Psoas muscle (tissue), 8 donors: ENCODE measurements around the gene DZIP1. TPM values are rescaled to one million over a fixed set of nuclear protein-coding genes. Genes with fewer than 3 reads are reported as not detected.

Experiments used
- ATAC-seq, 4 donors: fragments of 200-7000 bp; cut with Tn5 transposase; one replicate each; pipeline ENCODE4 v1.9.1; 2020; ENCODE audit warnings: moderate library complexity in 3 of 4, mild to moderate bottlenecking in 2 of 4
- DNase-seq, 2 donors: peaks; one replicate each; pipeline ENCODE4 v3.0.0-alpha.2; 2020
- H3K27ac ChIP-seq: fragments of 200-600 bp; one replicate; pipeline ENCODE4 v1.8.0; 2022
- H3K27me3 ChIP-seq, 3 donors: fragments of 200-600 bp in 1 of 3; one replicate each; pipeline versions ENCODE4 v1.6.1 to v1.8.0; 2013 to 2022; ENCODE audit warnings: low read length in 2 of 3, mild to moderate bottlenecking in 2 of 3, moderate library complexity in 1 of 3; ENCODE audit not compliant: insufficient read depth in 3 of 3
- H3K36me3 ChIP-seq, 2 donors: fragments of 200-600 bp in 1 of 2; one replicate each; pipeline versions ENCODE4 v1.6.1 to v1.8.0; 2013 to 2022; ENCODE audit warnings: low read depth in 1 of 2, mild to moderate bottlenecking in 1 of 2, moderate library complexity in 1 of 2; ENCODE audit not compliant: insufficient read depth in 1 of 2
- H3K4me1 ChIP-seq: fragments of 200-600 bp; one replicate; pipeline ENCODE4 v1.8.0; 2022
- H3K4me3 ChIP-seq: fragments of 200-600 bp; one replicate; pipeline ENCODE4 v1.8.0; 2022; ENCODE audit warnings: mild to moderate bottlenecking
- H3K9me3 ChIP-seq: fragments of 200-600 bp; one replicate; pipeline ENCODE4 v1.8.0; 2022
- WGBS, 3 donors: extraction: QIAGEN DNeasy Blood & Tissue Kit; methylation state at CpG; one replicate each; pipeline versions ENCODE4 v1.1.6 to v1.1.7; 2013; 5-methylcytosine and 5-hydroxymethylcytosine counted together
- intact Hi-C, 2 donors: fragments of 100-400 bp; cut with DNase I; formaldehyde crosslinking; loops; one replicate each; pipeline versions ENCODE4 v1.11.0 to v1.14.2; 2022
- polyA plus RNA-seq, 3 donors: library from polyadenylated mRNA; stranded (reverse); fragments of 200-250 nt; gene quantifications; one replicate each; pipeline ENCODE4 v1.2.3, GENCODE V29; 2013
- total RNA-seq, 4 donors: library from RNA; stranded (reverse); fragmentation: NEBNext Ultra II Directional in 2 of 4; extraction: Animal tissue kit (Norgen Biotek cat#: 25700) in 2 of 4; gene quantifications; one replicate each; pipeline versions ENCODE4 v1.2.1 to v1.2.4, GENCODE V29; 2021 to 2023
- TF ChIP-seq, protein P1 (sequence below): fragments of 200-600 bp; IDR thresholded peaks from one replicate; pipeline ENCODE4 v1.8.0; 2022; ENCODE audit warnings: antibody characterized with exemption
- donor health status: healthy with polysubstance abuse.
- donor health status: DM: no; HTN: no; CAD: no; lungs with moderate emphysema.
- donor health status: Bipolar disorder and iron deficiency.
- donor health status: healthy.
- donor health status: DM: yes; HTN: yes; CAD: no.
- donor health status: DM: no; HTN: no; CAD: no.
- donor health status: DM: no; HTN: no; CAD: no.
- donor health status: DM: yes; HTN: yes; CAD: no.

Gene DZIP1
- total and polyA plus RNA-seq, 7 donors, result 0.70 to 2.9 (median 1.8) TPM

DNA sequence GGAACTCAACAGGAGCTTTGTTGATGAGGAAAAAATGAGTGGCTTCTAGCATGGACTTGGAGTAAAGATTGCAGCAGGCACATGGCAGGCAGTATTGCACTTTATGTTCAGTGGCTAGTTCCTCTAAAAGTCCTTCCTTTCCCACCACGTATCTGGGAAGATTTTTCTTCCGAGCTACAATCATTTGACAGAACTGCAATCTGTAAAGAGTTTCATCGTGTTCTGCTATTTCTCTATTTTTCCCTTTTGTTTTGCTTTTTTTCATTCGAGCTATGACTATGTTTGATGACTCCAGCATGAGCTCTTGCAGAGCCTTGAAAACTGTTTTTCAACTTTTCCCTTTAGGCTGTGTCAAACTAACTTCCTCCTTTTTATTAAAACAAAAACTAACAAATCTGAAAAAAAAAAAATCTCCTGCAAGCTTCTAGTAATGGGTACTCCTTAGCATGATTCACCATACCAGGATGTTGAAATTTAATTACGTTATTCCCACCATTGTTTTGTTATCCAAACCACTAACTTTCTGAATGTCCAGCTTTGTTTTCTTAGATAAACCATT, 79.7 kb downstream of the DZIP1 start:
- intact Hi-C loops, result no loop called here
- H3K4me1 ChIP-seq, result no peaks in the 10 kb centered on the region
- no peak overlapping the region for H3K27ac ChIP-seq
- TF ChIP-seq, protein P1, sequence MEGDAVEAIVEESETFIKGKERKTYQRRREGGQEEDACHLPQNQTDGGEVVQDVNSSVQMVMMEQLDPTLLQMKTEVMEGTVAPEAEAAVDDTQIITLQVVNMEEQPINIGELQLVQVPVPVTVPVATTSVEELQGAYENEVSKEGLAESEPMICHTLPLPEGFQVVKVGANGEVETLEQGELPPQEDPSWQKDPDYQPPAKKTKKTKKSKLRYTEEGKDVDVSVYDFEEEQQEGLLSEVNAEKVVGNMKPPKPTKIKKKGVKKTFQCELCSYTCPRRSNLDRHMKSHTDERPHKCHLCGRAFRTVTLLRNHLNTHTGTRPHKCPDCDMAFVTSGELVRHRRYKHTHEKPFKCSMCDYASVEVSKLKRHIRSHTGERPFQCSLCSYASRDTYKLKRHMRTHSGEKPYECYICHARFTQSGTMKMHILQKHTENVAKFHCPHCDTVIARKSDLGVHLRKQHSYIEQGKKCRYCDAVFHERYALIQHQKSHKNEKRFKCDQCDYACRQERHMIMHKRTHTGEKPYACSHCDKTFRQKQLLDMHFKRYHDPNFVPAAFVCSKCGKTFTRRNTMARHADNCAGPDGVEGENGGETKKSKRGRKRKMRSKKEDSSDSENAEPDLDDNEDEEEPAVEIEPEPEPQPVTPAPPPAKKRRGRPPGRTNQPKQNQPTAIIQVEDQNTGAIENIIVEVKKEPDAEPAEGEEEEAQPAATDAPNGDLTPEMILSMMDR, result no peak
- DNase-seq (no peak), ATAC-seq (no peak)
- 61 to 65% (median 62%) methylated on average over 5 of the region's 5 CpGs for WGBS, 3 donors
- no peaks in the 10 kb centered on the region for H3K36me3 ChIP-seq
- no peak overlapping the region for H3K4me3 ChIP-seq
- H3K27me3 ChIP-seq, result no peaks in the 10 kb centered on the region
- H3K9me3 ChIP-seq, result no peaks in the 10 kb centered on the region

- 64 to 69% (median 65%) methylated on average over 3 of the region's 3 CpGs for WGBS, 3 donors
- intact Hi-C loops, result no loop called here
- Histone ChIP-seq H3K4me3 (no peak overlapping the region), H3K4me1 (no peaks in the 10 kb centered on the region), H3K9me3 (no peaks in the 10 kb centered on the region), H3K36me3 (no peaks in the 10 kb centered on the region), H3K27me3 (no peaks in the 10 kb centered on the region), H3K27ac (no peak overlapping the region)
- ATAC-seq, result no peak
- TF ChIP-seq, protein P1, result peak; percentile 20
- no peak for DNase-seq
Observed at GRCh38 chr13:95564091-95564490, 80.4 kb downstream of the DZIP1 start.

- no peak for ATAC-seq
- WGBS, 3 donors, result 84 to 87% (median 85%) methylated on average over 6 of the region's 6 CpGs
Observed at GRCh38 chr13:95560387-95560786, 84.1 kb downstream of the DZIP1 start.

DNA sequence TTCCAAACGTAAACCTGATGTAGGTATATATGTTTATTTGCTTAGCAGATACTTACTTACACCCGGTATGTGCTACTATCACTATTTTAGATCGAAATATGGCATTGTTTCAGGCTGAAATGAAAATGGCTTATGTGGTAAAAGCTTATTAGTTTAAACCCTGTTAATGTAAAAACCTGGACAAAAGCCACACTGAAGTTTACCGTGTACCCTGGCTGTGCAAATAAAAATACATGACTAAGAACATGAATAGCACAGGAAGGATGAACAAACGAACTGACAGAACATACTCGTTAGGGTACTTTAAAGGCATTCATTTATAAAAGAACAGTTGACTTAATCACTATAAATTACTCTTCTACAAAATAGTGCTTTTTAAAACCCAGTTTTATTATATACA, 85.4 kb downstream of the DZIP1 start:
- 76 to 81% (median 78%) methylated on average over 6 of the region's 6 CpGs for WGBS, 3 donors
- TF ChIP-seq, protein P1, result no peak
- no peaks in the 10 kb centered on the region for H3K9me3 ChIP-seq
- DNase-seq (no peak), ATAC-seq (no peak)
- intact Hi-C loops, result no loop called here
- H3K36me3 ChIP-seq, result no peaks in the 10 kb centered on the region
- no peak overlapping the region for H3K4me3 ChIP-seq
- H3K27me3 ChIP-seq, result peaks cover 0 to 6% (median 0%) of the 10 kb centered on the region in 3 donors
- no peaks in the 10 kb centered on the region for H3K4me1 ChIP-seq
- H3K27ac ChIP-seq, result no peak overlapping the region

More at GRCh38 chr13:95560387-95560786, 84.1 kb downstream of the DZIP1 start:
- Histone ChIP-seq H3K9me3 (no peaks in the 10 kb centered on the region), H3K36me3 (no peaks in the 10 kb centered on the region), H3K4me3 (no peak overlapping the region), H3K27me3 (no peaks in the 10 kb centered on the region), H3K4me1 (no peaks in the 10 kb centered on the region), H3K27ac (no peak overlapping the region)
- DNase-seq, result no peak
- intact Hi-C loops, result no loop called here
- TF ChIP-seq, protein P1, result no peak

GRCh38 chr13:95557013-95557412, 87.5 kb downstream of the DZIP1 start:
- DNase-seq, result no peak
- Histone ChIP-seq H3K4me3 (no peak overlapping the region), H3K4me1 (no peaks in the 10 kb centered on the region), H3K27me3 (peaks cover 0 to 26% (median 9%) of the 10 kb centered on the region in 3 donors), H3K9me3 (no peaks in the 10 kb centered on the region), H3K27ac (no peak overlapping the region), H3K36me3 (no peaks in the 10 kb centered on the region)
- ATAC-seq, result no peak
- TF ChIP-seq, protein P1, result no peak
- intact Hi-C loops, result no loop called here
